Measurements from ENCODE around the gene NUAK1.

DNA sequence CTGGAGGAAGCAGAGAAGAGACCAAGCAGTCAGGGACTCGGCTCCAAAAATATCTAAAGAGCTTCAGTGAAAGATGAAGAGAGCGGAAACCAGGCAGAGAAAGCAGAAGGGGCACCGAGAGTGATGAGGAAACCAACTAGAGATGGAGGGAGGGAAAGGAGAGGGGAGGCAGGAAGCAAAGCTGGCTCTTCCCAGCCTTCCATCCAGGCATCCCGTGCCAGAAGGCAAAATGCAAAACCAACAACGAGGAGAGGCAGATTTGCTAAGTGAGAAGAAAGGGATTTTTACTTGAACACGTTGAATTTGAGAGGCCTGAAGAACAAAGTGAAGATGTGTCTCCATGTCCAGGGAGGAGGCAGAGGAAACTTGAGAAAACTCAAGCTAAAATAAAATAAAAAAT is 90.1 kb downstream of the NUAK1 start:
- TF ChIP-seq, protein P1, sequence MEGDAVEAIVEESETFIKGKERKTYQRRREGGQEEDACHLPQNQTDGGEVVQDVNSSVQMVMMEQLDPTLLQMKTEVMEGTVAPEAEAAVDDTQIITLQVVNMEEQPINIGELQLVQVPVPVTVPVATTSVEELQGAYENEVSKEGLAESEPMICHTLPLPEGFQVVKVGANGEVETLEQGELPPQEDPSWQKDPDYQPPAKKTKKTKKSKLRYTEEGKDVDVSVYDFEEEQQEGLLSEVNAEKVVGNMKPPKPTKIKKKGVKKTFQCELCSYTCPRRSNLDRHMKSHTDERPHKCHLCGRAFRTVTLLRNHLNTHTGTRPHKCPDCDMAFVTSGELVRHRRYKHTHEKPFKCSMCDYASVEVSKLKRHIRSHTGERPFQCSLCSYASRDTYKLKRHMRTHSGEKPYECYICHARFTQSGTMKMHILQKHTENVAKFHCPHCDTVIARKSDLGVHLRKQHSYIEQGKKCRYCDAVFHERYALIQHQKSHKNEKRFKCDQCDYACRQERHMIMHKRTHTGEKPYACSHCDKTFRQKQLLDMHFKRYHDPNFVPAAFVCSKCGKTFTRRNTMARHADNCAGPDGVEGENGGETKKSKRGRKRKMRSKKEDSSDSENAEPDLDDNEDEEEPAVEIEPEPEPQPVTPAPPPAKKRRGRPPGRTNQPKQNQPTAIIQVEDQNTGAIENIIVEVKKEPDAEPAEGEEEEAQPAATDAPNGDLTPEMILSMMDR (conservative IDR thresholded peaks at IDR 0.05): no peak
- no peak for TF ChIP-seq ZFX (IDR thresholded peaks at IDR 0.05)

Data from C4-2B (cell line).